K562 (cell line): Measurements from ENCODE around the gene SLC6A6. TPM values are rescaled to one million over a fixed set of nuclear protein-coding genes. Genes with fewer than 3 reads are reported as not detected.

Experiments used
- ATAC-seq: fragments of 200-7000 bp; cut with Tn5 transposase; 3 replicates; pipeline ENCODE4 v1.9.1; 2020; ENCODE audit warnings: moderate library complexity
- BruUV-seq: library from RNA; stranded (reverse); fragments of 400-500 nt; replicated peaks from 2 replicates; lab custom pipeline; 2021; lab: Mats Ljungman, UMichigan
- CTCF ChIA-PET: fragments of 300-600 bp; formaldehyde crosslinking; extraction: SDS; loops from one replicate; lab custom pipeline; 2021; ENCODE audit warnings: low intra/inter-chr PET ratio; lab: Yijun Ruan, JAX
- POLR2A ChIA-PET: fragments of 300-600, 350-650 bp; sonication (Branson Sonifier 250); formaldehyde crosslinking; extraction: SDS; loops from one replicate; lab custom pipeline; 2021; ENCODE audit warnings: antibody characterized with exemption, inconsistent platforms; lab: Yijun Ruan, JAX
- DNase-seq, 4 experiments: peaks; one replicate each; pipeline versions ENCODE4 v3.0.0 to v3.0.0-alpha.2; 2011 to 2018; ENCODE audit warnings: low spot score in 3 of 4, mixed read lengths in 3 of 4; ENCODE audit errors: extremely low read depth in 1 of 4
- FAIRE-seq: peaks from 2 replicates; lab custom pipeline; 2011; peaks lifted over from hg19 to GRCh38; lab: Jason Lieb, UNC
- H2AFZ ChIP-seq: 2 replicates; pipeline ENCODE4 v1.6.0; 2011; ENCODE audit warnings: low read depth, low read length, control low read depth, inconsistent platforms
- H3K27ac ChIP-seq: fragments of 200-600 bp; 3 replicates; pipeline ENCODE4 v1.8.0; 2011; ENCODE audit warnings: low read depth, mild to moderate bottlenecking, control low read depth, inconsistent platforms, low read length, moderate library complexity, mixed read lengths; ENCODE audit errors: extremely low read depth
- H3K27me3 ChIP-seq, 2 experiments: fragments of 300-600 bp in 1 of 2; 2 replicates in 1 of 2; 3 replicates in 1 of 2; pipeline versions ENCODE4 v1.6.0 to v1.8.0; 2011; ENCODE audit warnings: inconsistent platforms in 2 of 2, low read length in 2 of 2, mild to moderate bottlenecking in 1 of 2, mixed read lengths in 1 of 2, moderate library complexity in 1 of 2; ENCODE audit not compliant: control insufficient read depth in 2 of 2, insufficient read depth in 2 of 2
- H3K36me3 ChIP-seq: fragments of 300-600 bp; 3 replicates; pipeline ENCODE4 v1.8.0; 2011; ENCODE audit warnings: mild to moderate bottlenecking, low read length, inconsistent platforms; ENCODE audit not compliant: control insufficient read depth, insufficient read depth
- H3K4me1 ChIP-seq, 2 experiments: fragments of 200-600 bp in 1 of 2; replicated peaks in 1 of 2; 2 replicates in 1 of 2; 3 replicates in 1 of 2; pipeline versions ENCODE4 v1.5.1 to v1.8.0; 2011; ENCODE audit warnings: inconsistent platforms in 2 of 2, low read length in 2 of 2, mild to moderate bottlenecking in 1 of 2, mixed read lengths in 1 of 2, moderate library complexity in 1 of 2; ENCODE audit not compliant: control insufficient read depth in 2 of 2, insufficient read depth in 2 of 2
- H3K4me2 ChIP-seq: 2 replicates; pipeline ENCODE4 v1.6.1; 2011; ENCODE audit warnings: low read length, control low read depth, inconsistent platforms, mixed read lengths; ENCODE audit not compliant: insufficient read depth
- H3K4me3 ChIP-seq: fragments of 200-600 bp; sonication (generic), shearing (Covaris generic); 2 replicates; pipeline ENCODE4 v1.5.1; 2016; ENCODE audit warnings: control low read depth, inconsistent platforms
- H3K79me2 ChIP-seq: fragments of 200-600 bp; 3 replicates; pipeline ENCODE4 v1.8.0; 2011; ENCODE audit warnings: low read length, inconsistent platforms; ENCODE audit not compliant: control insufficient read depth, insufficient read depth
- H3K9ac ChIP-seq, 2 experiments: 2 replicates each; pipeline versions ENCODE4 v1.6.0 to v1.6.1; 2011; ENCODE audit warnings: low read depth in 2 of 2, low read length in 2 of 2, control low read depth in 1 of 2, inconsistent platforms in 1 of 2, mild to moderate bottlenecking in 1 of 2, mixed read lengths in 1 of 2; ENCODE audit not compliant: insufficient read depth in 1 of 2
- H3K9me1 ChIP-seq: one replicate; pipeline ENCODE4 v1.6.0; 2011; ENCODE audit warnings: inconsistent platforms, mild to moderate bottlenecking, low read length, moderate library complexity; ENCODE audit not compliant: control insufficient read depth, insufficient read depth
- H3K9me3 ChIP-seq: replicated peaks from 2 replicates; pipeline ENCODE4 v1.5.1; 2011; ENCODE audit warnings: low read depth, low read length, inconsistent platforms; ENCODE audit not compliant: control insufficient read depth, insufficient read depth
- H4K20me1 ChIP-seq: replicated peaks from 2 replicates; pipeline ENCODE4 v1.6.1; 2011; ENCODE audit warnings: low read length, inconsistent platforms, mixed read lengths; ENCODE audit not compliant: control insufficient read depth, insufficient read depth
- BHLHE40 ChIP-seq: IDR thresholded peaks from 2 replicates; pipeline ENCODE4 v1.6.1; 2011; ENCODE audit warnings: low read length, improper control_type of control experiment
- CEBPB ChIP-seq: fragments of 450-650 bp; IDR thresholded peaks from 2 replicates; pipeline ENCODE4 v1.6.1; 2016; ENCODE audit warnings: missing genetic modification characterization, missing compliant biosample characterization
- CEBPG ChIP-seq, 3 experiments: fragments of 200-800 bp in 1 of 3; sonication (Bioruptor generic) in 1 of 3; sonication (generic) in 1 of 3; formaldehyde crosslinking in 1 of 3; IDR thresholded peaks in 2 of 3; conservative IDR thresholded peaks in 1 of 3; 2 replicates each; pipeline versions ENCODE4 v1.6.1 to v1.8.0; 2016 to 2022; ENCODE audit warnings: missing compliant biosample characterization in 2 of 3, missing genetic modification characterization in 2 of 3, mild to moderate bottlenecking in 1 of 3, missing genetic modification reagents in 1 of 3
- CHD4 ChIP-seq: fragments of 200-600 bp; sonication (generic); IDR thresholded peaks from 3 replicates; pipeline ENCODE4 v1.6.1; 2012; ENCODE audit warnings: low read depth, mild to moderate bottlenecking, mixed read lengths, low read length, inconsistent platforms; ENCODE audit not compliant: insufficient read depth, insufficient replicate concordance, poor library complexity, severe bottlenecking
- KLF16 ChIP-seq: IDR thresholded peaks from 2 replicates; pipeline ENCODE4 v1.6.1; 2016; ENCODE audit warnings: antibody characterized with exemption
- MEIS2 ChIP-seq: fragments of 450-650 bp; IDR thresholded peaks from 2 replicates; pipeline ENCODE4 v1.6.1; 2014; ENCODE audit warnings: mild to moderate bottlenecking; ENCODE audit not compliant: partially characterized antibody
- MYC ChIP-seq, 2 experiments: fragments of 250-450 bp in 1 of 2; sonication (Bioruptor Pico) in 1 of 2; IDR thresholded peaks; 2 replicates each; pipeline versions ENCODE4 v1.5.1 to v1.6.1; 2012 to 2021; ENCODE audit warnings: low read depth in 2 of 2, borderline replicate concordance in 1 of 2, improper control_type of control experiment in 1 of 2, low read length in 1 of 2, mild to moderate bottlenecking in 1 of 2, moderate library complexity in 1 of 2
- NFIC ChIP-seq: fragments of 450-650 bp; IDR thresholded peaks from 2 replicates; pipeline ENCODE4 v1.6.1; 2017; ENCODE audit warnings: mild to moderate bottlenecking, inconsistent platforms
- POLR2AphosphoS5 ChIP-seq: IDR thresholded peaks from 2 replicates; pipeline ENCODE4 v1.6.1; 2011; ENCODE audit warnings: mild to moderate bottlenecking, low read depth, low read length, moderate library complexity; ENCODE audit not compliant: control insufficient read depth, insufficient read depth
- SMARCA4 ChIP-seq: fragments of 450-650 bp; IDR thresholded peaks from 2 replicates; pipeline ENCODE4 v1.6.1; 2016
- SREBF1 ChIP-seq: fragments of 150-350 bp; IDR thresholded peaks from 2 replicates; pipeline ENCODE4 v1.6.1; 2014; ENCODE audit warnings: antibody characterized with exemption, low read depth, low read length, borderline replicate concordance
- TBL1XR1 ChIP-seq, 2 experiments: IDR thresholded peaks; 2 replicates each; pipeline ENCODE4 v1.6.1; 2012; ENCODE audit warnings: improper control_type of control experiment in 2 of 2, low read length in 2 of 2, mild to moderate bottlenecking in 1 of 2
- TBP ChIP-seq: optimal IDR thresholded peaks from 2 replicates; pipeline ENCODE3; 2011; ENCODE audit warnings: low read depth, low read length, improper control_type of control experiment
- TEAD4 ChIP-seq, 2 experiments: sonication (generic) in 1 of 2; formaldehyde crosslinking in 1 of 2; IDR thresholded peaks; 2 replicates each; pipeline versions ENCODE4 v1.6.1 to v1.8.0; 2012 to 2022; ENCODE audit warnings: borderline replicate concordance in 1 of 2, inconsistent platforms in 1 of 2, low read length in 1 of 2, mild to moderate bottlenecking in 1 of 2, missing genetic modification reagents in 1 of 2
- THRAP3 ChIP-seq: fragments of 450-650 bp; IDR thresholded peaks from 2 replicates; pipeline ENCODE4 v1.6.1; 2016; ENCODE audit warnings: mild to moderate bottlenecking, inconsistent platforms, borderline replicate concordance
- ZNF165 ChIP-seq: fragments of 250-450 bp; sonication (Bioruptor Pico); IDR thresholded peaks from 2 replicates; pipeline ENCODE4 v1.4.0; 2020; ENCODE audit warnings: borderline replicate concordance
- ZNF707 ChIP-seq: fragments of 250-450 bp; sonication (Bioruptor Pico); conservative IDR thresholded peaks from 2 replicates; pipeline ENCODE4 v1.8.0; 2022; ENCODE audit warnings: inconsistent platforms, mild to moderate bottlenecking, moderate library complexity
- WGBS: fragments of 100-300 bp; shearing (Covaris generic); methylation state at CpG from one replicate; pipeline ENCODE4 v1.1.6; 2016; ENCODE audit warnings: low coverage, mixed read lengths; ENCODE audit not compliant: insufficient coverage; ENCODE audit errors: missing lambda C conversion rate; 5-methylcytosine and 5-hydroxymethylcytosine counted together
- in situ Hi-C: fragments of 300-500 bp; cut with MboI; formaldehyde crosslinking; loops from 4 replicates; pipeline ENCODE4 v1.15.0; 2018; ENCODE audit warnings: inconsistent platforms, mixed read lengths
- intact Hi-C: fragments of 100-400 bp; cut with micrococcal nuclease; formaldehyde crosslinking; loops from 2 replicates; pipeline ENCODE4 v1.14.2; 2022
- polyA plus RNA-seq, 8 experiments: library from polyadenylated mRNA; depleted of rRNA in 4 of 8; stranded (reverse) in 5 of 8; unstranded in 3 of 8; fragments of >200 nt; fragmentation: Nextera tagmentation in 2 of 8; fragmentation: Illumina TruSeq in 1 of 8; extraction: Ambion mirVana in 2 of 8; extraction: Trizol in 1 of 8; gene quantifications; 2 replicates each; pipeline versions ENCODE4 v1.2.1 to v1.2.3, GENCODE V29; 2011 to 2014; ENCODE audit warnings: inconsistent platforms in 1 of 8, missing spikeins in 1 of 8
- total RNA-seq, 7 experiments: library from RNA; depleted of rRNA in 6 of 7; stranded (reverse); fragments of >200 nt in 6 of 7; fragmentation: Illumina TruSeq in 2 of 7; extraction: Trizol in 2 of 7; gene quantifications; 2 replicates each; pipeline versions ENCODE4 v1.2.1 to v1.2.3, GENCODE V29; 2011 to 2021; ENCODE audit warnings: low replicate concordance in 1 of 7
- TF ChIP-seq, protein P1 (sequence below): sonication (generic); formaldehyde crosslinking; IDR thresholded peaks from 2 replicates; pipeline ENCODE4 v1.8.0; 2022; ENCODE audit warnings: missing genetic modification reagents, mild to moderate bottlenecking, moderate library complexity, borderline replicate concordance
- TF ChIP-seq, protein P2 (sequence below), 2 experiments: fragments of 450-650 bp; conservative IDR thresholded peaks; 2 replicates each; pipeline ENCODE4 v1.6.1; 2017; ENCODE audit warnings: mild to moderate bottlenecking in 2 of 2, moderate library complexity in 2 of 2

SLC6A6 gene
- total and polyA plus RNA-seq, 9 of the 15 experiments (the other 6 are each of a cell fraction or from before 2014, with no cell fraction given), result 12.3 to 203 (median 93.2) TPM

DNA sequence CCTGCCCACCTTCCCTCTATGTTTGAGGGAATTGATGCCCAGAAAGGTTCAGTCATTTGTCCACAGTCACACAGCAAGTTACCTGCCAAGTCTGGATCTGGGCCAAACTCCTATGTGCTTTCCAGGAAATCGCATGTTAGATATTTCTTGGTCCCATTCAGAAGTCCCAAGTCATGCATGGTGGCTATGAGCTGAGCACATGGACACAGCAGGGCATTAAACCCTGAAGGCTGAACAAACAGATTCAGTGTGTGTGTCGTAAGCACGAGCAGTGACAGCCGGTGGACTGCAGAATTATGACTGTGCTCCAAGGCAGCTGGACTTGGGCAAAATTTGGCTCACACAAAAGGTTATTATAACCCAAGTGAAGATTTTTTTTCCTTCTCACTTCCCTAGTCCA is 11.4 kb upstream of the SLC6A6 start:
- WGBS, result 12% methylated on average over 4 of the region's 4 CpGs
- no peak overlapping the region for H3K4me3 ChIP-seq
- ATAC-seq (peak; percentile 60), DNase-seq (peak in 2 of 4 experiments; percentile 40 to 56), FAIRE-seq (peak; percentile 74)
- H3K9ac ChIP-seq, result peak overlapping the region in 1 of 2 experiments; percentile 10; a peak in 1 of 4 replicates
- H3K9me1 ChIP-seq, result no peaks in the 10 kb centered on the region
- no peaks in the 10 kb centered on the region for H3K79me2 ChIP-seq
- ChIA-PET CTCF (no interaction called here), POLR2A (interaction anchor here (5.1 kb wide), 1 partner anchor 11 kb away, joined by 33 read pairs; the partner anchor contains the start of gene SLC6A6)
- H3K36me3 ChIP-seq, result no peaks in the 10 kb centered on the region
- H2AFZ ChIP-seq, result peak overlapping the region; percentile 57
- BruUV-seq, result no TSS peak
- peaks cover 13 to 14% of the 10 kb centered on the region in 2 experiments for H3K4me1 ChIP-seq
- in situ Hi-C loops, result no loop called here
- 0 out of 2 replicates have a peak overlapping the region, but pooled peaks have one; percentile 2 for H3K4me2 ChIP-seq
- no peak overlapping the region; the same call in 2 of the 3 replicates for H3K27ac ChIP-seq
- intact Hi-C loops, result no loop called here
- no peaks in the 10 kb centered on the region for H3K9me3 ChIP-seq
- H3K27me3 ChIP-seq, result no peaks in the 10 kb centered on the region
- no peaks in the 10 kb centered on the region for H4K20me1 ChIP-seq
- TF ChIP-seq, protein P1, sequence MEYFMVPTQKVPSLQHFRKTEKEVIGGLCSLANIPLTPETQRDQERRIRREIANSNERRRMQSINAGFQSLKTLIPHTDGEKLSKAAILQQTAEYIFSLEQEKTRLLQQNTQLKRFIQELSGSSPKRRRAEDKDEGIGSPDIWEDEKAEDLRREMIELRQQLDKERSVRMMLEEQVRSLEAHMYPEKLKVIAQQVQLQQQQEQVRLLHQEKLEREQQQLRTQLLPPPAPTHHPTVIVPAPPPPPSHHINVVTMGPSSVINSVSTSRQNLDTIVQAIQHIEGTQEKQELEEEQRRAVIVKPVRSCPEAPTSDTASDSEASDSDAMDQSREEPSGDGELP (CRISPR knock-in tag), result peak; percentile 39; the same call in 1 of the 2 replicates
- TF ChIP-seq TBP (no peak), MEIS2 (peak; percentile 63), THRAP3 (no peak), CHD4 (peak; percentile 85), MYC (IDR thresholded peaks at IDR 0.05; ENCODE audit: low read depth, low read length) (peak; percentile 81), MYC (CRISPR knock-in tag; IDR thresholded peaks at IDR 0.05; ENCODE audit: borderline replicate concordance, low read depth) (no peak), CEBPB (peak; percentile 85), ZNF165 (no peak), CEBPG (CRISPR knock-in tag; IDR thresholded peaks at IDR 0.05) (peak; percentile 43; the same call in 1 of the 2 replicates), CEBPG (tag; conservative IDR thresholded peaks at IDR 0.05 in 1 of 2, IDR thresholded peaks at IDR 0.05 in 1 of 2) (peak; percentile 12 to 59; a peak in 2 of 4 replicates), NFIC (peak; percentile 93), POLR2AphosphoS5 (no peak), TEAD4 (IDR thresholded peaks at IDR 0.05; ENCODE audit: low read length) (no peak), TEAD4 (CRISPR knock-in tag; IDR thresholded peaks at IDR 0.05; ENCODE audit: borderline replicate concordance) (no peak), KLF16 (no peak), TBL1XR1 (IDR thresholded peaks at IDR 0.05; ENCODE audit: low read length in 2 of 2) (0 out of 4 replicates have a peak, but pooled peaks of 1 of the 2 experiments have one; percentile 2), BHLHE40 (no peak), SREBF1 (no peak), ZNF707 (no peak), SMARCA4 (no peak)
- TF ChIP-seq, protein P2, sequence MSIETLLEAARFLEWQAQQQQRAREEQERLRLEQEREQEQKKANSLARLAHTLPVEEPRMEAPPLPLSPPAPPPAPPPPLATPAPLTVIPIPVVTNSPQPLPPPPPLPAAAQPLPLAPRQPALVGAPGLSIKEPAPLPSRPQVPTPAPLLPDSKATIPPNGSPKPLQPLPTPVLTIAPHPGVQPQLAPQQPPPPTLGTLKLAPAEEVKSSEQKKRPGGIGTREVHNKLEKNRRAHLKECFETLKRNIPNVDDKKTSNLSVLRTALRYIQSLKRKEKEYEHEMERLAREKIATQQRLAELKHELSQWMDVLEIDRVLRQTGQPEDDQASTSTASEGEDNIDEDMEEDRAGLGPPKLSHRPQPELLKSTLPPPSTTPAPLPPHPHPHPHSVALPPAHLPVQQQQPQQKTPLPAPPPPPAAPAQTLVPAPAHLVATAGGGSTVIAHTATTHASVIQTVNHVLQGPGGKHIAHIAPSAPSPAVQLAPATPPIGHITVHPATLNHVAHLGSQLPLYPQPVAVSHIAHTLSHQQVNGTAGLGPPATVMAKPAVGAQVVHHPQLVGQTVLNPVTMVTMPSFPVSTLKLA (conservative IDR thresholded peaks at IDR 0.05), result peak; percentile 36 to 61; a peak in 2 of 4 replicates
